ENCODE results near the gene DOCK4. TPM values are rescaled to one million over a fixed set of nuclear protein-coding genes. Genes with fewer than 3 reads are reported as not detected.

DOCK4 gene
- total RNA-seq, 4 donors from 2014 or later = 12.7 to 28.4 (median 19.5) TPM

GRCh38 chr7:112020800-112021199 lies 185.4 kb downstream of the DOCK4 start:
- in situ Hi-C loops (cut with MboI; ENCODE audit: low pct_ligation_motif_present in 1 of 4, low pct_unique_long_range_greater_than_20kb in 1 of 4, low sequenced_read_pairs in 3 of 4) (no loop called here), intact Hi-C loops (cut with DNase I; ENCODE audit: low total_unique reads) (no loop called here)
- Histone ChIP-seq H3K9me3 (no peaks in the 10 kb centered on the region), H3K4me1 (peaks cover 0 to 11% (median 0%) of the 10 kb centered on the region in 4 donors), H3K4me3 (no peak overlapping the region), H3K27ac (no peak overlapping the region), H3K27me3 (no peaks in the 10 kb centered on the region), H3K36me3 (no peaks in the 10 kb centered on the region)
- DNase-seq = no peak
- TF ChIP-seq POLR2A (IDR thresholded peaks at IDR 0.05) (no peak), EP300 (IDR thresholded peaks at IDR 0.05; ENCODE audit: low read depth) (no peak), CTCF (IDR thresholded peaks at IDR 0.05) (no peak), POLR2AphosphoS5 (IDR thresholded peaks at IDR 0.05) (no peak)
- 67 to 74% methylated on average over 4 of the region's 4 CpGs for WGBS, 2 donors (ENCODE audit: low coverage in 1 of 2)

- intact Hi-C loops (cut with DNase I; ENCODE audit: low total_unique reads) = no loop called here
- in situ Hi-C loops (cut with MboI; ENCODE audit: low pct_ligation_motif_present in 1 of 4, low pct_unique_long_range_greater_than_20kb in 1 of 4, low sequenced_read_pairs in 3 of 4) = no loop called here
- no peak for DNase-seq
- H3K4me3 ChIP-seq = no peak overlapping the region
- peaks cover 0 to 11% (median 0%) of the 10 kb centered on the region in 4 donors for H3K4me1 ChIP-seq
- TF ChIP-seq POLR2A (IDR thresholded peaks at IDR 0.05) = no peak
- no peak for TF ChIP-seq CTCF (IDR thresholded peaks at IDR 0.05)
- no peak for TF ChIP-seq EP300 (IDR thresholded peaks at IDR 0.05; ENCODE audit: low read depth)
- TF ChIP-seq POLR2AphosphoS5 (IDR thresholded peaks at IDR 0.05) = no peak
- H3K9me3 ChIP-seq = no peaks in the 10 kb centered on the region
- WGBS, 2 donors (ENCODE audit: low coverage in 1 of 2) = 100% methylated on average over 1 of the region's 1 CpG
- no peak overlapping the region for H3K27ac ChIP-seq
- no peaks in the 10 kb centered on the region for H3K36me3 ChIP-seq
- H3K27me3 ChIP-seq = no peaks in the 10 kb centered on the region
Observed at GRCh38 chr7:112019932-112020331, 186.3 kb downstream of the DOCK4 start.

- H3K36me3 ChIP-seq = no peaks in the 10 kb centered on the region
- peaks cover 0 to 11% (median 0%) of the 10 kb centered on the region in 4 donors for H3K4me1 ChIP-seq
- H3K27me3 ChIP-seq = no peaks in the 10 kb centered on the region
- TF ChIP-seq CTCF (IDR thresholded peaks at IDR 0.05) = no peak
- no peak for DNase-seq
- H3K27ac ChIP-seq = no peak overlapping the region
- in situ Hi-C loops (cut with MboI; ENCODE audit: low pct_ligation_motif_present in 1 of 4, low pct_unique_long_range_greater_than_20kb in 1 of 4, low sequenced_read_pairs in 3 of 4) (no loop called here), intact Hi-C loops (cut with DNase I; ENCODE audit: low total_unique reads) (no loop called here)
- H3K9me3 ChIP-seq = no peaks in the 10 kb centered on the region
- no peak overlapping the region for H3K4me3 ChIP-seq
Observed at GRCh38 chr7:112018305-112019030, 187.7 kb downstream of the DOCK4 start.

GRCh38 chr7:112015146-112015545 lies 191.1 kb downstream of the DOCK4 start:
- no peak overlapping the region for H3K4me3 ChIP-seq
- DNase-seq = no peak
- intact Hi-C loops (cut with DNase I; ENCODE audit: low total_unique reads) = no loop called here
- no peak overlapping the region for H3K27ac ChIP-seq
- in situ Hi-C loops (cut with MboI; ENCODE audit: low pct_ligation_motif_present in 1 of 4, low pct_unique_long_range_greater_than_20kb in 1 of 4, low sequenced_read_pairs in 3 of 4) = no loop called here
- no peaks in the 10 kb centered on the region for H3K27me3 ChIP-seq
- no peak for TF ChIP-seq POLR2A (IDR thresholded peaks at IDR 0.05)
- TF ChIP-seq EP300 (IDR thresholded peaks at IDR 0.05; ENCODE audit: low read depth) = no peak
- TF ChIP-seq CTCF (IDR thresholded peaks at IDR 0.05) = no peak
- TF ChIP-seq POLR2AphosphoS5 (IDR thresholded peaks at IDR 0.05) = no peak
- H3K36me3 ChIP-seq = no peaks in the 10 kb centered on the region
- H3K9me3 ChIP-seq = no peaks in the 10 kb centered on the region
- H3K4me1 ChIP-seq = no peaks in the 10 kb centered on the region
- WGBS, 2 donors (ENCODE audit: low coverage in 1 of 2) = 87 to 100% methylated on average over 1 to 3 of the region's 3 CpGs
